ENCODE data around the gene SRRT.

DNA sequence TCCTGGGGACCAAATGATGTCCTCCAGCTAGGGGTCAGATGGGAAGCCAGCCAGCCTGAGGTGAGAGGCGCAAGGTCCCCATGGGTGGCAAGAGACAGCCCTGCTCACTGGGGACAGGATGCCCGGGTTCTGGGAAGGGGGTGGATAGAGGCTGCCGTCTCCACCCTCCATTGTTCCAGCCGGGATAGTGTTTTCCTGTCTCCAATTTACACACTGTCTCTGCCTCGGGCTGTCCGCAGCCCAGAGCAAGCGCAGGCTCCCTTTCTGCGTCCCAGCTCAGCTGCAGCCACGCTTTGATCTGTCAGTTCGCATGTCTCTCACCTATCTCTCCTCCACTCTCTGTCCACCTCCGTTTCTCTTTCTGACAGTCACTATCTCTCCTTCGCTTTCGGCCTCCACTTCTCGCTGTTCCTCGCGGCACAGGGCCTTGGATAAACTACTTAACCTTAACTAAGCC lies 49.7 kb upstream of the SRRT start:
- TF ChIP-seq CTCF (IDR thresholded peaks at IDR 0.05; ENCODE audit: low read length) = no peak
- no peak for TF ChIP-seq EZH2 (IDR thresholded peaks at IDR 0.05; ENCODE audit: borderline replicate concordance, low read length)

Measured in OCI-LY1 (cell line).